T-helper 9 cell (primary cell): Measurements from ENCODE around the gene S100A14.
"Not testable (repeated sequence)": the region's sequence is repeated elsewhere in the genome, so short reads cannot be mapped to it uniquely, and the experiment has no call there.

Experiments used
- DNase-seq: peaks from one replicate; pipeline ENCODE4 v3.0.0-alpha.2; 2020

The S100A14 gene

DNA sequence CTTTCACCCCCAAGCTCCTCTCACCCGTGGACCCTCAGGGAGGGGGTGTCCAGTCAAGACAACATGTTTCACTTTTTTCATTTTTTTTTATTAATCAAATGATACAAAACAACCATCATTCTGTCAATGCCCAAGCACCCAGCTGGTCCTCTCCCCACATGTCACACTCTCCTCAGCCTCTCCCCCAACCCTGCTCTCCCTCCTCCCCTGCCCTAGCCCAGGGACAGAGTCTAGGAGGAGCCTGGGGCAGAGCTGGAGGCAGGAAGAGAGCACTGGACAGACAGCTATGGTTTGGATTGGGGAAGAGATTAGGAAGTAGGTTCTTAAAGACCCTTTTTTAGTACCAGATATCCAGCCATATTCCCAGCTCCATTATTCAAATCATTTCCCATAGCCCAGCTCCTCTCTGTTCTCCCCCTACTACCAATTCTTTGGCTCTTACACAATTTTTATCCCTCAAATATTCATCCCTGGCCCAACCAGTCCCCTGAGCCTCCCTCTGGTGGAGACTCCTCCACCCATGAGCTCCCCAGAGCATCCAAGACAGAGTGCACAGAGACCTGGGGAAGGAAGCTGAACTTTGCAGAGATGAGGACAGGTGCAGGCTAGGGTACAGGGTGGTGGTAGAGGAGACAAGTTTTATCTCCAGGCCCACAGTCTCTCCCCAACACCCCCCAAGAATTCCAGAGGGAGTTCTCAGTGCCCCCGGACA, 1.8 kb downstream of the S100A14 start:
- no peak for DNase-seq

- no peak for DNase-seq
Measured at GRCh38 chr1:153613406-153613805, 2.7 kb downstream of the S100A14 start.

DNA sequence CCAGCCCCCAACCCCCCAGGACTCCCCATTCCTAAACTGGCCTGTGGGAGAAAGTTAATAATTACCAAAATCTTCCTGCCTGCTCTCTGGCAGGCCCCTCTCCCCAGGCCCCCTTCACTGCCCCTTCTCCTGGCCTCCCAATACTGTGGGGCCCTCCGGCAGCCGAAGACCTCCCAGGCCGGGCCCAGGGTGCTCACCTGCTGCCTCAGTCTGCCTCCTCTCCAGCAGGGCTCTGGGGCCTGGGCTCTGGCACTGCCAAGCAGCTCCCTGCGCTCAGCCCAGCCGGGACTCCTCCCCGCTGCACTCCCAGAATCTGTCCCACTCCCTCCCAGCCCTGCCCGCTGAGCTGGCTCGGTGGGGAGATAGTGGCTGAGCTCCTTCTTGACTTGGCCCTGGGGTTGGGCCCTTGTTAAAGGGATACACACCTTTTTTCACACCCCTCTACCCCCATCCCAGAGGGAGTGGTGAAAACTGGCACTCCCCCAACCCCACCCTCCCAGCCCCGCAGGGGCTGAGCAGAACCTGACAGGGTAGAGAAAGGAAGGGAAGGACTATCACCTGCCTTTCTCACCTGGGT, 3.3 kb downstream of the S100A14 start, which contains the start of gene S100A16:
S100A16 (minus strand) TSS at position 383 of the 577 bp plus-strand sequence. CDS start 4,986 bp downstream, outside the sequence.
- DNase-seq = no peak

DNA sequence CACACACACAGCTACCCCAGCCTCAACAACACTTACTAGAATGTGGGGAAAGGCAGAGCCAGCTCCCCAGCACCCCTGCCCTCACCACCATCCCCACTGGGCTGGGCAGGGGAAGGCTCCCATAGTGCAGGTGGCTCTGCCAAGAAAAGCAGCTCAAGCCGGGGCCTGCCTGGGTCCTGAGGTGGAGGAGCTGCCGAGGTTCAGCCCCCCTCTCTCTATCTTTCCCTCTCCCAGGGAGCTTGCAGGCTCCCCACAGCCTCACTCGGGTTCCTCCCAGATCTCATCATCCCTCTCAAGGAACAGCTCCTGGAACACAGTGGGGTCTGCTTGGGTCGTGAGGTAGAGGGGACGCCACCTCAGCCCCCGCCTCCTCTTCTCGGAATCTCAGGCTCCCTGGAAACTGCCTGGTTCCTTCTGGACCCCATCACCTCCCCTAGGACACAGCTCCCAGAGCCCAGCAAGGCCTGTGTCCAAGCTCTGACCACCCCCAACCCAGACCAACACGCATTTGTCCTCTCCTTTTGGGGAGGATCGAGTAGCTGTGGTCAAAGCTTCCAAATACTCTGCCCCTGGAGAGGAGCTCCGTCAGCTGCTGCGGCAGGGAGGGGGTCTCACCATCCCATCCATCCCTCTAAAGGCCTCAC, 3.9 kb downstream of the S100A14 start:
- no peak for DNase-seq

DNA sequence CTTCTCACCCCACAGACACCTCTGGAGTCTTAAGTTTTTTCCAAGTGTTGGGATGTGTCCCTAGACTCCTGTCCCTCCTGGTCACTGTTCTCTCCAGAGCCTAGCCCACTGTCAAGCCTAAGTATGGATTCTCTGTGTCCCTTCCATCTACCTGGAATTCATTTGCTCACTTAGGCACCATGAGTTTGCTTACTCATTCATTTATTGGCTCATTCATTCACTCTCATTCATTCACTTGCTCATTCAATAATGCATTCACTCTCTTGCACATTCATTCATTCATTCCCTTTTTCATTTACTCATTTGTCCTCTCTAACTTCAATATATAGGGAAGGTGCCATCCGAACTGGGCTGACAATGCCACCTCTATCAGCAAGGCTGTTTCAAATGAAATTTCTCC, 4.8 kb downstream of the S100A14 start:
- DNase-seq = no peak

- DNase-seq = no peak
Measured at GRCh38 chr1:153610811-153611301, 5.3 kb downstream of the S100A14 start.

GRCh38 chr1:153610334-153610733, 5.8 kb downstream of the S100A14 start:
- DNase-seq = no peak

DNA sequence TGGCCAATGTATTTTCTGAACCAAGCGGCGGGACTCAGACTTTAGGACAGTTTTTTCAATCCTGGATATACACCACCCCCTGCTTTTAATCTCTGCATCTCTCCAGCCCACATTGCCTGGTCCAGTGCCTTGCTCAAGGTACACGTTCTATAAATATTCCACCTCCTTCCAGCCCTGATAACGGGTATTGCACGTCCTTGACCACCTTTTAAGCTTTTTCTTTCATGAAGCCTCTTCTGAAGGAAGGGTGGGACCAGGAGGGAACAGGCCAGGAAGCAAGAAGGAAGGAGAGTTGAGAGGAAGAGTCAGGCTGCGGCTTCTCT, 6.6 kb downstream of the S100A14 start:
- no peak for DNase-seq

- no peak for DNase-seq
Measured at GRCh38 chr1:153608742-153609584, 7.2 kb downstream of the S100A14 start.

GRCh38 chr1:153608089-153608682, 7.9 kb downstream of the S100A14 start:
- no peak for DNase-seq

DNA sequence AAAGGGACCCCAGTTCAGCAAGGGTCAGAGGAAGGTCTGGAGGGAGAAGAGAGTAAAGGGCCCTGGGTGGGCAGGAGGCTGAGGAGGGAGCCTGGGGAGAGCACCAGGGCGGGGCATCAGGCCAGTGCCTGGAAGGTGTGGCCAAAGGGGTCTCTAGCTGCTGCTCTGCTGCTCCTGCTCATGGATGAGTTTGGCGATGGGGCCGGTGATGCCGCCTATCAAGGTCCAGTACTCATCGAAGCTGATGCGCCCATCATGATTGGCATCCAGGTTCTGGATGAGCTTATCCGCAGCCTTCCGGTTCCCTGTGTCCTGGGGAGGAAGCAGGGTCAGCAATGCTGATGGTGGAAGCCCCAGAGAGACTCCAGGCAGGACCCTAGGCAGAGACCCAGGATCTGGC, 8.7 kb downstream of the S100A14 start:
- no peak for DNase-seq

GRCh38 chr1:153606194-153606593, 9.9 kb downstream of the S100A14 start:
- no peak for DNase-seq

GRCh38 chr1:153602749-153603148, 13.4 kb downstream of the S100A14 start:
- DNase-seq = no peak

DNA sequence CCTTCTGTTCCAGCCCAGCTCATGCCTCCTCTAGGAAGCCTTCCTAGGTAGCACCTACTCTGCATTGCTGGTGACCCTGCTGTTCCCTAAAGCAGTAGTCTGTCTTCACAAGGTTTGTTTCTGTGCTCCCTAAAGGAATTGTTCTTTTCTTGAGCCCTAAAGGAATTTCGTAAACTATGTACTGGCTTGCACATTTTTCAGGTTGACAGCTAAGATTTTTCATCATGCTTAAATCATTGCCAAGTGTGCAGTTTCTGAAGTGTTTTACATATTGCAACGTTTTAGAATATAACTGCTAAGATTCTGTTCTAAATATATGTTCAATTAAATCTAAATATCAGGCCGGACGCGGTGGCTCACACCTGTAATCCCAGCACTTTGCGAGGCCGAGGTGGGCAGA, 16.3 kb downstream of the S100A14 start:
- DNase-seq = no peak

GRCh38 chr1:153598309-153599172, 17.6 kb downstream of the S100A14 start:
- no peak for DNase-seq

DNA sequence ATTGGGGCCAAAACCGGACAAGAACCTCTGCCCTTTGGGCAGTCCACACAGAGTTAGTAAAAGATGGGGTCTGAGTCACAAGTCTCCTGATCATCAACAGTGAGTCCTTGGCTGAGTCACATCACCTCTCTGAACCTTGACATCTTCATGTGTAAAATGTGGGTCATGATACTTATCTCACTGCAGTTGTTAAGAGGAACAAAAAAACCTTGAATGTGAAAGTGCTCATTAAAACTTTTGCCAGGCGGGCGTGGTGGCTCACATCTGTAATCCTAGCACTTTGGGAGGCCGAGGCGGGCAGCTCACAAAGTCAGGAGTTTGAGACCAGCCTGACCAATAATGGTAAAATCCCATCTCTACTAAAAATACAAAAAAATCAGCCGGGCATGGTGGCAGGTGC, 18.9 kb downstream of the S100A14 start:
- no peak for DNase-seq

GRCh38 chr1:153592748-153593147, 23.4 kb downstream of the S100A14 start:
- DNase-seq = no peak

DNA sequence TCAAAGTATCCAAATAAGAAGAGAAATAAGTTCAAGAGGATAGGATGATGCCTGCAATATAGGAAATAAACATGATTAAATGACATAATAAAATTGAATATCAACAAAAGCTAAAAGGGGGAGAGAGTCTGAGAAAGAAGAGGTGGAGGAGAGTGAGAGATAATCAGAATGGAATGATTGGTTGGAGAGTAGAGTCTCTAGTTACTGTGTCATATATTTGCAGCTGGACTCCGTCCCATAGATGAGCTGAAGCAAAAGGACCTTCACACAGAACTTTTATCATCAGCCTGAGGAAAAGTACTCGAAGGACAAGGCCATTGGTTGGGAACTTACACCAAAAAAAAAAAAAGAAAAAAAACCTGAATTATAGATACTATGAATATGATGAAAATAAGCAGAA, 27.6 kb downstream of the S100A14 start:
- DNase-seq = no peak

GRCh38 chr1:153588033-153588432, 28.1 kb downstream of the S100A14 start:
- not testable (repeated sequence) for DNase-seq

DNA sequence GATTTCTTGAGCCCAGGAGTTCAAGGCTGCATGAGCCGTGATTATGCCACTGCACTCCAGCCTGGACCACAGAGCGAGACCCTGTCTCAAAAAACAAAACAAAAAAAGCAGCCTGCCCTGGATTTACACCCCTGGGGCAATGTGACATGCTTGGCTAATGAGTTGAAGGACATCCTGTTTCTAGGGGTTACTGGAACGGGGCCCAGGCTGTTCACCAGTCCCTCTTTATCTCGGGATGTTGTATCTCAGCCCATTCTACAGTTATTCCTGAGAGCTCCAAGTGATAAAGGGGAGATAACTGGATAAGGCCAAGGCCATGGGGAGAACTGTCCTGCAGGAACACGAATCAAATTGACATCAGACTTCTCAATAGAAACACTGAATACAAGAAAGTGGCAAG, 28.8 kb downstream of the S100A14 start:
- no peak for DNase-seq

GRCh38 chr1:153586347-153586746, 29.8 kb downstream of the S100A14 start:
- no peak for DNase-seq

DNA sequence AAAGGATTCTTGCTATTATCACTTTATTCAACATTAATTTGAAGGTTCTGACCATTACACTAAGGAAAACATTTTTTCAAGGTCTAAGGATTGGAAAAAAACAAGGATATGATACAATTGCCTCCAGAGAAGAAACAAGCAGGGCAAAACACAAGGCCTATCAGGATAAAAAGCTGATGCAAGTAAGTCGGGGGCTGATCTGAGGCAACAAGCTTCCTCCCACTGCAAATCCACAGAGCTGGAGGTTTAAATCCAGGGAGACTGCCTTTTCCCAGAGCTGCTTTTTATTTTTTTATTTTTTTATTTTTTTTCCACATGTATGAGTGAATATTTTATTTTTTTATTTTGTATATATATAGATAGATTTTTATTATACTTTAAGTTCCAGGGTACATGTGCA, 31.1 kb downstream of the S100A14 start:
- DNase-seq = no peak
